Astrocyte (in vitro differentiated cells and primary cell): ENCODE results near the gene SLC18A3. TPM values are rescaled to one million over a fixed set of nuclear protein-coding genes. Genes with fewer than 3 reads are reported as not detected.
A peak's percentile ranks its signal among the peaks of the same experiment; 100 is the strongest.

ENCODE experiments used
- DNase-seq: peaks from one replicate; pipeline ENCODE4 v3.0.0-alpha.2; 2010; ENCODE audit warnings: low read depth
- FAIRE-seq: peaks from 2 replicates; lab custom pipeline; 2011; peaks lifted over from hg19 to GRCh38; lab: Jason Lieb, UNC
- H2AFZ ChIP-seq: 2 replicates; pipeline ENCODE4 v1.6.0; 2012; ENCODE audit warnings: low read depth, low read length, inconsistent platforms
- H3K27ac ChIP-seq: 2 replicates; pipeline ENCODE4 v1.5.1; 2011; ENCODE audit warnings: low read depth, low read length, inconsistent platforms
- H3K27me3 ChIP-seq: 2 replicates; pipeline ENCODE4 v1.6.0; 2011; ENCODE audit warnings: low read length, inconsistent platforms; ENCODE audit not compliant: insufficient read depth
- H3K36me3 ChIP-seq: 2 replicates; pipeline ENCODE4 v1.5.1; 2011; ENCODE audit warnings: low read length, inconsistent platforms; ENCODE audit not compliant: insufficient read depth
- H3K4me1 ChIP-seq: 2 replicates; pipeline ENCODE4 v1.5.1; 2011; ENCODE audit warnings: low read length, inconsistent platforms; ENCODE audit not compliant: insufficient read depth
- H3K4me2 ChIP-seq: 2 replicates; pipeline ENCODE4 v1.6.0; 2012; ENCODE audit warnings: low read length, inconsistent platforms
- H3K4me3 ChIP-seq: 2 replicates; pipeline ENCODE4 v1.5.1; 2011; ENCODE audit warnings: low read depth, mild to moderate bottlenecking, low read length, inconsistent platforms; ENCODE audit not compliant: insufficient read depth
- H3K79me2 ChIP-seq: 2 replicates; pipeline ENCODE4 v1.6.0; 2012; ENCODE audit warnings: mild to moderate bottlenecking, low read length, inconsistent platforms; ENCODE audit not compliant: insufficient read depth
- H3K9ac ChIP-seq: 2 replicates; pipeline ENCODE4 v1.6.0; 2012; ENCODE audit warnings: mild to moderate bottlenecking, low read length, inconsistent platforms
- H3K9me3 ChIP-seq: 2 replicates; pipeline ENCODE4 v1.5.1; 2012; ENCODE audit warnings: low read depth, mild to moderate bottlenecking, low read length, inconsistent platforms; ENCODE audit not compliant: insufficient read depth
- H4K20me1 ChIP-seq: 2 replicates; pipeline ENCODE4 v1.6.0; 2012; ENCODE audit warnings: low read length, inconsistent platforms; ENCODE audit not compliant: insufficient read depth
- H3K27ac Mint-ChIP-seq: one replicate; pipeline ENCODE4 v1.8.0; 2021; ENCODE audit warnings: mild to moderate bottlenecking, mixed read lengths; ENCODE audit not compliant: unreplicated experiment
- H3K27me3 Mint-ChIP-seq: one replicate; pipeline ENCODE4 v1.8.0; 2021; ENCODE audit warnings: low read depth, mixed read lengths; ENCODE audit not compliant: unreplicated experiment
- H3K36me3 Mint-ChIP-seq: one replicate; pipeline ENCODE4 v1.8.0; 2021; ENCODE audit warnings: low read depth, mixed read lengths; ENCODE audit not compliant: unreplicated experiment
- H3K4me1 Mint-ChIP-seq: one replicate; pipeline ENCODE4 v1.8.0; 2021; ENCODE audit warnings: low read depth, mixed read lengths; ENCODE audit not compliant: unreplicated experiment
- H3K4me3 Mint-ChIP-seq: one replicate; pipeline ENCODE4 v1.8.0; 2021; ENCODE audit warnings: mild to moderate bottlenecking, moderate library complexity, mixed read lengths; ENCODE audit not compliant: unreplicated experiment
- H3K9me3 Mint-ChIP-seq: one replicate; pipeline ENCODE4 v1.8.0; 2021; ENCODE audit warnings: mild to moderate bottlenecking, mixed read lengths; ENCODE audit not compliant: unreplicated experiment
- EZH2 ChIP-seq: IDR thresholded peaks from 2 replicates; pipeline ENCODE4 v1.6.1; 2012; ENCODE audit warnings: mild to moderate bottlenecking, low read length, inconsistent platforms; ENCODE audit not compliant: insufficient read depth
- total RNA-seq: library from RNA; stranded (reverse); gene quantifications from 2 replicates; pipeline ENCODE4 v1.2.1, GENCODE V29; 2021
- TF ChIP-seq, protein P1 (sequence below): IDR thresholded peaks from 2 replicates; pipeline ENCODE4 v1.5.1; 2011; ENCODE audit warnings: low read depth, mild to moderate bottlenecking, inconsistent platforms, low read length, moderate library complexity; ENCODE audit not compliant: insufficient read depth

Gene SLC18A3
- total RNA-seq, 1 donor from 2014 or later, result 4.6 TPM

GRCh38 chr10:49631975-49632374 lies 21.9 kb downstream of the SLC18A3 start:
- Histone ChIP-seq H4K20me1 (no peaks in the 10 kb centered on the region), H3K4me3 (no peak overlapping the region), H3K36me3 (no peaks in the 10 kb centered on the region), H3K4me1 (no peaks in the 10 kb centered on the region), H3K27me3 (peaks cover 3% of the 10 kb centered on the region), H3K9me3 (no peaks in the 10 kb centered on the region), H3K79me2 (no peaks in the 10 kb centered on the region), H3K4me2 (no peak overlapping the region), H3K27ac (no peak overlapping the region), H3K9ac (no peak overlapping the region), H2AFZ (no peak overlapping the region)
- Mint-ChIP-seq H3K4me1 (peaks cover 9% of the 10 kb centered on the region), H3K4me3 (no peak overlapping the region), H3K9me3 (no peaks in the 10 kb centered on the region), H3K27ac (peak overlapping the region; percentile 82), H3K27me3 (peaks cover 12% of the 10 kb centered on the region), H3K36me3 (no peaks in the 10 kb centered on the region)
- FAIRE-seq (no peak), DNase-seq (no peak)
- no peak for TF ChIP-seq EZH2
- TF ChIP-seq, protein P1, sequence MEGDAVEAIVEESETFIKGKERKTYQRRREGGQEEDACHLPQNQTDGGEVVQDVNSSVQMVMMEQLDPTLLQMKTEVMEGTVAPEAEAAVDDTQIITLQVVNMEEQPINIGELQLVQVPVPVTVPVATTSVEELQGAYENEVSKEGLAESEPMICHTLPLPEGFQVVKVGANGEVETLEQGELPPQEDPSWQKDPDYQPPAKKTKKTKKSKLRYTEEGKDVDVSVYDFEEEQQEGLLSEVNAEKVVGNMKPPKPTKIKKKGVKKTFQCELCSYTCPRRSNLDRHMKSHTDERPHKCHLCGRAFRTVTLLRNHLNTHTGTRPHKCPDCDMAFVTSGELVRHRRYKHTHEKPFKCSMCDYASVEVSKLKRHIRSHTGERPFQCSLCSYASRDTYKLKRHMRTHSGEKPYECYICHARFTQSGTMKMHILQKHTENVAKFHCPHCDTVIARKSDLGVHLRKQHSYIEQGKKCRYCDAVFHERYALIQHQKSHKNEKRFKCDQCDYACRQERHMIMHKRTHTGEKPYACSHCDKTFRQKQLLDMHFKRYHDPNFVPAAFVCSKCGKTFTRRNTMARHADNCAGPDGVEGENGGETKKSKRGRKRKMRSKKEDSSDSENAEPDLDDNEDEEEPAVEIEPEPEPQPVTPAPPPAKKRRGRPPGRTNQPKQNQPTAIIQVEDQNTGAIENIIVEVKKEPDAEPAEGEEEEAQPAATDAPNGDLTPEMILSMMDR, result no peak

- H2AFZ ChIP-seq, result no peak overlapping the region
- Mint-ChIP-seq H3K36me3 (no peaks in the 10 kb centered on the region), H3K4me3 (no peak overlapping the region), H3K9me3 (no peaks in the 10 kb centered on the region), H3K4me1 (peaks cover 9% of the 10 kb centered on the region), H3K27me3 (peaks cover 16% of the 10 kb centered on the region), H3K27ac (peak overlapping the region; percentile 82)
- H3K4me1 ChIP-seq, result no peaks in the 10 kb centered on the region
- no peaks in the 10 kb centered on the region for H4K20me1 ChIP-seq
- no peak overlapping the region for H3K27ac ChIP-seq
- H3K36me3 ChIP-seq, result no peaks in the 10 kb centered on the region
- H3K9me3 ChIP-seq, result no peaks in the 10 kb centered on the region
- no peak for FAIRE-seq
- DNase-seq, result no peak
- H3K4me2 ChIP-seq, result no peak overlapping the region
- no peak overlapping the region for H3K9ac ChIP-seq
- no peak overlapping the region for H3K4me3 ChIP-seq
- H3K79me2 ChIP-seq, result no peaks in the 10 kb centered on the region
- TF ChIP-seq, protein P1, result no peak
- TF ChIP-seq EZH2, result no peak
- H3K27me3 ChIP-seq, result peaks cover 3% of the 10 kb centered on the region
Measured at GRCh38 chr10:49632406-49633317, 22.6 kb downstream of the SLC18A3 start.
